Endothelial cell of umbilical vein (primary cell): ENCODE measurements around the gene MACROH2A1. TPM values are rescaled to one million over a fixed set of nuclear protein-coding genes. Genes with fewer than 3 reads are reported as not detected.

ENCODE experiments used
- BruUV-seq: library from RNA; stranded (reverse); fragments of 400-500 nt; replicated peaks from 2 replicates; lab custom pipeline; 2021; lab: Mats Ljungman, UMichigan
- CTCF ChIA-PET: fragments of 300-600, 350-600 bp; sonication (Branson Sonifier 250); formaldehyde crosslinking; loops from one replicate; lab custom pipeline; 2021; ENCODE audit warnings: antibody characterized with exemption, inconsistent platforms; lab: Charles Lee
- POLR2A ChIA-PET: fragments of 300-600, 350-600 bp; sonication (Branson Sonifier 250); formaldehyde crosslinking; loops from one replicate; lab custom pipeline; 2021; ENCODE audit warnings: antibody characterized with exemption, inconsistent platforms; lab: Charles Lee
- DNase-seq: peaks from one replicate; pipeline ENCODE4 v3.0.0-alpha.2; 2011; ENCODE audit warnings: low read depth, low spot score
- FAIRE-seq: peaks from 2 replicates; lab custom pipeline; 2011; peaks lifted over from hg19 to GRCh38; lab: Jason Lieb, UNC
- H2AFZ ChIP-seq: 2 replicates; pipeline ENCODE4 v1.6.0; 2012; ENCODE audit warnings: low read depth, low read length, control low read depth, inconsistent platforms
- H3K27ac ChIP-seq: 2 replicates; pipeline ENCODE4 v1.5.1; 2011; ENCODE audit warnings: low read depth, mild to moderate bottlenecking, control low read depth, low read length, moderate library complexity; ENCODE audit not compliant: insufficient read depth
- H3K27me3 ChIP-seq, 2 experiments: 2 replicates each; pipeline versions ENCODE4 v1.6.0 to v1.6.1; 2011; ENCODE audit warnings: low read length in 2 of 2, mixed read lengths in 1 of 2; ENCODE audit not compliant: control insufficient read depth in 2 of 2, insufficient read depth in 2 of 2
- H3K36me3 ChIP-seq, 2 experiments: 2 replicates in 1 of 2; 3 replicates in 1 of 2; pipeline ENCODE4 v1.5.1; 2011; ENCODE audit warnings: low read length in 2 of 2, mild to moderate bottlenecking in 1 of 2, moderate library complexity in 1 of 2; ENCODE audit not compliant: control insufficient read depth in 2 of 2, insufficient read depth in 2 of 2; ENCODE audit errors: extremely low read depth in 1 of 2
- H3K4me1 ChIP-seq: 3 replicates; pipeline ENCODE4 v1.5.1; 2011; ENCODE audit warnings: mild to moderate bottlenecking, low read length; ENCODE audit not compliant: control insufficient read depth, insufficient read depth; ENCODE audit errors: extremely low read depth
- H3K4me2 ChIP-seq: 2 replicates; pipeline ENCODE4 v1.6.1; 2011; ENCODE audit warnings: low read length, control low read depth, mixed read lengths; ENCODE audit not compliant: insufficient read depth
- H3K4me3 ChIP-seq, 3 experiments: fragments of 200-600 bp in 1 of 3; sonication (generic), shearing (Covaris generic) in 1 of 3; replicated peaks in 1 of 3; 2 replicates each; pipeline ENCODE4 v1.5.1; 2011 to 2016; ENCODE audit warnings: control low read depth in 3 of 3, low read length in 3 of 3, mild to moderate bottlenecking in 2 of 3, inconsistent platforms in 1 of 3, low read depth in 1 of 3, moderate library complexity in 1 of 3; ENCODE audit not compliant: insufficient read depth in 1 of 3
- H3K79me2 ChIP-seq: 2 replicates; pipeline ENCODE4 v1.6.0; 2012; ENCODE audit warnings: low read length, inconsistent platforms; ENCODE audit not compliant: control insufficient read depth, insufficient read depth
- H3K9ac ChIP-seq: replicated peaks from 2 replicates; pipeline ENCODE3; 2011; ENCODE audit warnings: low read length, control low read depth; ENCODE audit not compliant: insufficient read depth; ENCODE audit errors: extremely low read depth
- H3K9me1 ChIP-seq: replicated peaks from 3 replicates; pipeline ENCODE4 v1.6.0; 2011; ENCODE audit warnings: mild to moderate bottlenecking, low read length; ENCODE audit not compliant: control insufficient read depth, insufficient read depth; ENCODE audit errors: extremely low read depth
- H3K9me3 ChIP-seq: replicated peaks from 2 replicates; pipeline ENCODE4 v1.5.1; 2012; ENCODE audit warnings: low read length, inconsistent platforms; ENCODE audit not compliant: control insufficient read depth, insufficient read depth
- H4K20me1 ChIP-seq: replicated peaks from 2 replicates; pipeline ENCODE3; 2011; ENCODE audit warnings: mild to moderate bottlenecking, low read length; ENCODE audit not compliant: control insufficient read depth, insufficient read depth; ENCODE audit errors: extremely low read depth
- CTCF ChIP-seq, 2 donors: IDR thresholded peaks; 1 replicate in 1 of 2; 2 replicates in 1 of 2; pipeline ENCODE4 v1.5.1; 2011; ENCODE audit warnings: low read length in 2 of 2, mild to moderate bottlenecking in 2 of 2, moderate library complexity in 2 of 2, control low read depth in 1 of 2, inconsistent platforms in 1 of 2, low read depth in 1 of 2; ENCODE audit not compliant: insufficient read depth in 1 of 2; ENCODE audit errors: extremely low read depth in 1 of 2
- EZH2 ChIP-seq: IDR thresholded peaks from 2 replicates; pipeline ENCODE4 v1.6.1; 2012; ENCODE audit warnings: borderline replicate concordance, low read depth, mild to moderate bottlenecking, moderate library complexity, low read length, inconsistent platforms; ENCODE audit not compliant: severe bottlenecking
- FOS ChIP-seq: IDR thresholded peaks from 2 replicates; pipeline ENCODE4 v1.6.1; 2011; ENCODE audit warnings: mild to moderate bottlenecking, low read length, moderate library complexity, borderline replicate concordance; ENCODE audit not compliant: insufficient read depth
- GATA2 ChIP-seq: IDR thresholded peaks from 2 replicates; pipeline ENCODE4 v1.7.0; 2011; ENCODE audit warnings: low read depth, mild to moderate bottlenecking, moderate library complexity, mixed read lengths, low read length; ENCODE audit not compliant: insufficient read length, insufficient read depth
- JUN ChIP-seq: IDR thresholded peaks from 2 replicates; pipeline ENCODE4 v1.6.1; 2011; ENCODE audit warnings: borderline replicate concordance, low read depth; ENCODE audit not compliant: insufficient read length, insufficient read depth
- MAX ChIP-seq: IDR thresholded peaks from 2 replicates; pipeline ENCODE4 v1.6.1; 2011; ENCODE audit not compliant: insufficient read depth, insufficient read length
- MYC ChIP-seq: IDR thresholded peaks from one replicate; pipeline ENCODE4 v1.6.1; 2011; ENCODE audit warnings: mild to moderate bottlenecking, low read depth, low read length
- POLR2A ChIP-seq: IDR thresholded peaks from 2 replicates; pipeline ENCODE4 v1.6.1; 2012; ENCODE audit warnings: low read depth, mild to moderate bottlenecking, control low read depth, low read length
- POLR2AphosphoS5 ChIP-seq: IDR thresholded peaks from 2 replicates; pipeline ENCODE4 v1.6.1; 2012; ENCODE audit warnings: low read depth, mild to moderate bottlenecking, control low read depth, low read length, moderate library complexity; ENCODE audit not compliant: insufficient read depth
- dilution Hi-C: fragments of 300-500 bp; cut with MboI; formaldehyde crosslinking; loops from one replicate; pipeline ENCODE4 v1.15.0; 2019; ENCODE audit warnings: low sequenced_read_pairs; ENCODE audit not compliant: extremely low pct_ligation_motif_present
- intact Hi-C: fragments of 100-400 bp; cut with micrococcal nuclease; formaldehyde crosslinking; loops from one replicate; pipeline ENCODE4 v1.10.0; 2022
- polyA plus RNA-seq, 4 experiments: library from polyadenylated mRNA; depleted of rRNA in 3 of 4; stranded (reverse) in 3 of 4; unstranded in 1 of 4; fragments of >200 nt; gene quantifications; 2 replicates each; pipeline versions ENCODE4 v1.2.1 to v1.2.3, GENCODE V29; 2011 to 2012; ENCODE audit warnings: missing spikeins in 1 of 4
- total RNA-seq: library from RNA; stranded (reverse); gene quantifications from 2 replicates; pipeline ENCODE4 v1.2.3, GENCODE V29; 2021

MACROH2A1 gene
- total and polyA plus RNA-seq, 2 donors (not counting 3 experiments of a cell fraction or from before 2014, with no cell fraction given), result 89.3 to 147 TPM

GRCh38 chr5:135320718-135321484, 78.1 kb downstream of the MACROH2A1 start:
- FAIRE-seq (no peak), DNase-seq (no peak)
- Histone ChIP-seq H3K4me1 (no peaks in the 10 kb centered on the region), H3K9ac (no peak overlapping the region), H2AFZ (no peak overlapping the region), H3K27ac (no peak overlapping the region), H3K4me2 (no peak overlapping the region), H3K79me2 (no peaks in the 10 kb centered on the region), H3K9me3 (no peaks in the 10 kb centered on the region), H3K27me3 (peaks cover 0 to 3% of the 10 kb centered on the region in 2 experiments), H3K9me1 (no peaks in the 10 kb centered on the region), H3K4me3 (no peak overlapping the region), H4K20me1 (no peaks in the 10 kb centered on the region), H3K36me3 (no peaks in the 10 kb centered on the region)
- dilution Hi-C loops (no loop called here), intact Hi-C loops (no loop called here)
- CTCF ChIA-PET, result no interaction called here
- BruUV-seq, result no TSS peak
- no peak for TF ChIP-seq JUN
- TF ChIP-seq EZH2, result no peak
- TF ChIP-seq POLR2A, result no peak
- TF ChIP-seq GATA2, result no peak
- no peak for TF ChIP-seq CTCF (IDR thresholded peaks at IDR 0.05; ENCODE audit: extremely low read depth in 1 of 2, insufficient read depth in 1 of 2, low read depth in 1 of 2, low read length in 2 of 2)
- TF ChIP-seq MYC, result no peak
- TF ChIP-seq FOS, result no peak
- no peak for TF ChIP-seq MAX
- TF ChIP-seq POLR2AphosphoS5, result no peak
- POLR2A ChIA-PET, result no interaction called here
